Stromal cell of bone marrow (primary cell): ENCODE measurements around the gene RELL1.
"Not testable (repeated sequence)": the region's sequence is repeated elsewhere in the genome, so short reads cannot be mapped to it uniquely, and the experiment has no call there.

Source experiments
- DNase-seq: peaks from one replicate; pipeline ENCODE4 v3.0.0-alpha.2; 2012; ENCODE audit warnings: low read depth

RELL1 gene

GRCh38 chr4:37693030-37693429, 6.9 kb upstream of the RELL1 start:
- DNase-seq, result no peak

DNA sequence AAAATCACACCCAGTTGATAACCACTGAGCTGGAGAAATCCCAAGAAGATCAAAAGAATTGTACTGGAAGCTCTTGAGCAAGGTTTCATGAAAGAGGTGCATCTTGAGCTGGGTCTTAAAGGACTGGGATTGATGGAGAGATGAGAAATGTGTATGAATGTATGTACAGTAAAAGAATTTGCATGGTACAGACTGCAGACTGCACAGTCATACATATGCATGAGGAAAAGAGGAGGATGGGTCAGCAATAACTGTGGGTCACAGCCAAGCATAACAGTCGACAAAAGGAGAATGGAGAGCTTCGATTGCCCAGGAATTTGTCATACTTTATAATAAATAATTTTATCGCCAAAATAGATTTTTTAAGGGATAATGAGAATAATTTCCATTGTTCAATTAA, 4.8 kb upstream of the RELL1 start:
- DNase-seq, result no peak

DNA sequence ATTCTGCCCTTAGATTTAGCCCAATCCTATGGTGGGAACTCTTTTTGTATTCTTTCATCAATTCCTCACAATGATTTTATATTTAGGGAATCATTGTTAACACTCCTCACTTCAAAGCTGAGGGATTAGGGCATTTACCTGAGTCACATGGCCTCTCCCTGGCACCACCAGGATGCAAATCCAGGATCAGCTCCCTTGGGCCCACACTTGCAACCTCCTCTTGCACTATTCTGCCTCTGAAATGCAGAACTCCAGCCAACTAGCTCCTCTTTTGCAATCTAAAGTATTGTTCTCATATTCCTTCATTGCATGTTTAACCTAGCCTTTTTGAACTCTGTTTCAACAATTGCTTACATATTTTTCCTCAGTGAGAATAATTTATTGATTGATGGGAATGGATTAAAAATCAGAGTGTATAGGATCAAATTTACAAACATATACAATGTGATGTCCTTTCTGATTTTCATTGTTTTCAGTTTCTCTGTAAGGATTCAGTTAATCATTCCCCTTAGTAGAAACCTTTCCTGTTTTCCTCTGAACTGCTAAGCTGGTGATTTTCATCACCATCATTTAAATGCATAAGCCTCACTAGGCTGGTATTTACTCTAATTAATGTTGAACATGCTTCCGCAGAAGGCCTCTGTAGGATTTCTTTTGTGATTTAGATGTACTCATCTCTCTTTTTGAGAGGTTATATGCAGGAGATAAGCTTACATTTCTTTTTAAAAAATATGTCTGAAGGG, 3.3 kb upstream of the RELL1 start:
- no peak for DNase-seq

GRCh38 chr4:37687681-37688080, 1.5 kb upstream of the RELL1 start:
- no peak for DNase-seq

DNA sequence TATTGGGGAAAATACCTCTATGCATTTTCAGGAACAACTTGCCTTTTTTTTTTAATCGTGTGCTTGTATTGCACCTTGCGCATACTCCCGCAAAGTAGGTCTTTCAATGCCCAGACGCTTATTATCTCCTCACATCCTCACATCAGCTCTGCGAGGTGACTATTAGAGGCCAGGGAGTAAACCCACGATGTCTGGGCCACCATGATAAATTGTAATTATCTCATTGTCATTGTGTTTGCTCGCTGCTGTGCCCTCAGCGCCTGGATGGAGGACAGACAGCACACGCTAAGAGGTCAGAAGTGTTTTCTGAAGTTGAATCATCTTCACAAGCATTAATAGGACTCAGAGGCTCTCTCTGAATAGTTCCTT, 1.0 kb upstream of the RELL1 start:
- no peak for DNase-seq

- DNase-seq, result no peak
These were observed 278 bp downstream of the RELL1 start for GRCh38 chr4:37685823-37686372.

DNA sequence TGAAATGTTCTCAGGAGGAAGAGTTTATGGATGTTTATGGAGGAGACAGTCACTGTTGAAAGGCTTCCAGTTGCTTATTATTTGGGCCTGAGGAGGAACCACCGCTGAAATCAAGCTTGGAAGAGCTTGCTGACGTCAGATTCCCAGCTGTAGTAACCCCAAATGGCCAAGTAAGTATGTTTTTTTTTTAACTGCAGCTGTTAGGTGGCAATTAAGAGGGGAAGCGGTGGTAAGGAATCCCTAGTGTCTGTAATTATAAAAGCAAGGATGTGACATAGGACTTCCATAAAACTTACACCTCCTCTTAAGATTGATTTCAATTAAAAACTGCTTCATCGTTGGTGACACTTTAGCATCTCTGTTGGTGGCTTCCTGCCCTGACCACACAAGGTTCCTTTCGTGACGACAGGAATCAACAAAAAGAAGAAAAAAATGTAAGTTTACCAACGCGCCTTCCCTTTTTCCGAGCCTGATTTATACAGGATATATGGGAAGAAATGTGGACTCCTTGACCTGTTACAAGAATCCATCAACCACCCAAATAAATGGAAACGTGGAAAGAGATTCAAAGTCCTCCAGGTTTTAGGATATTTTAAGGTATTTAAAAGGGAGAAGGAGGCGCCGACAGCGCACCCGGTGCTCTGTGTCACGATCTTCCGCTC, 884 bp downstream of the RELL1 start:
- peak; percentile 49 for DNase-seq

DNA sequence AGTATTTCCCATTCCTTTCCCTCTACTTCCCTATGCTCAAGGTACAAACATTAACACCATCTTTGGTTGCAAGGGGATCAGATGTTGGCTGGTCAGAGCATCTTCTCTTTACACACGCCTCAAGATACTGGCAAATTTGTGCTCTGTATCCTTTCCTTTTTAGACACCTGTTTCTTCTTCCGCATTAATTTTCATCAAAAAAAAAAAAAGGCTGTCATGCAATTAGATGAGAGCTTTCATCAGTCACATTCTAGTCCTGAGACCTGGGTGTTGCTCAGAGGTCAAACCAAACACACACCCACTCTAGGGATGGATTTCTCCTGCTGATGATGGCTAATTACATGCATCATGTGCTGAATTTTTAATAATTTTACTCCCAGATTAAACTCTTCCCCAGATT, 2.0 kb downstream of the RELL1 start:
- DNase-seq, result no peak

GRCh38 chr4:37682701-37683401, 3.3 kb downstream of the RELL1 start:
- DNase-seq, result no peak

- no peak for DNase-seq
These were observed 6.1 kb downstream of the RELL1 start for GRCh38 chr4:37680089-37680488.

- no peak for DNase-seq
These were observed 6.9 kb downstream of the RELL1 start for GRCh38 chr4:37679301-37679700.

GRCh38 chr4:37678624-37679023, 7.6 kb downstream of the RELL1 start:
- no peak for DNase-seq

- DNase-seq, result no peak
These were observed 10.4 kb downstream of the RELL1 start for GRCh38 chr4:37675587-37676290.

GRCh38 chr4:37674439-37674838, 11.7 kb downstream of the RELL1 start:
- DNase-seq, result no peak

DNA sequence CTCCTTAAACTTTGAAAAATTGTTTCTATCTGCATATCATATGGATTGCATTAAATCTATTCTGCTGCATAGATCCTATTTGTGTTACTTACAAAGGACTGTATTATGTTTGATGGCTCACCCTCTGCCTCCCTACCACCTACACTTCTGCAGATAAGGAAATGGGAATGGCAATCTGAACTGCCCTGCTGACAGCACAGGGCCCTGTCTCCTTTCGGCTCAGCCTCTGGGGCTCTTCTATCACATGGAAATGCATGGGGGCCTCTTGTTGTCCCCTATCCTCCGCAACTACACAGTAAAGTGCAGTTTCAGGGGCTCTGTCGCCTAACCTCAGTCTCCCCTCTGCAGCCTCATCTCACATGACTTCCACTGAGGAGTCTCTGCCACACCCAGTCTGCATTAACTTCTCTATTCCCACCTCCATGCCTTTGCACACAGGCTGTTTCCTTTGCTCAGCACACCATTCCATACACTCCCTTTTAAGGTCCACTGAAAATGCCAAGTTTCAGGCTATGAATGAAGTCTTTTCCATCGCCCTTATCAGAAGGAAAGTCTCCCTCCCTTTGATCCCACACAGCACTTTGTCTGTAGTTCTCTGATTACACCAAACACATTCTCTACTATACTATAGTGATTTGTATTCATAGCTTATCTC, 12.5 kb downstream of the RELL1 start:
- no peak for DNase-seq

DNA sequence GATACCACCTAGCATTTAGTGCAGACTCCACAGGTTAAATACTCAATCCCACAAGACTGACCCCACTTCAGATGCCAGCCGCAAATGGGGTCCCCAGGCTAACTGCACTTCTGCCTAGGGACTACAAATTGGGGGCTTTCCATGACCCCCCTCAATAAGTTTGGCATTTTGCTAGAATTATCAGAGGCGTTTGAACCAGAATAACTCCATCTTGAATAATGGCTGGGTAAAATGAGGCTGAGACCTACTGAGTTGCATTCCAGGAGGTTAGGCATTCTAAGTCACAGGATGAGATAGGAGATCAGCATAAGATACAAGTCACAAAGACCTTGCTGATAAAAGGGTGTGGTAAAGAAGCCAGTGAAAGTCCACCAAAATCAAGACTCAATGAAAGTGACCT, 15.1 kb downstream of the RELL1 start:
- no peak for DNase-seq

GRCh38 chr4:37670249-37670648, 15.9 kb downstream of the RELL1 start:
- no peak for DNase-seq

- not testable (repeated sequence) for DNase-seq
These were observed 17.1 kb downstream of the RELL1 start for GRCh38 chr4:37669124-37669523.

DNA sequence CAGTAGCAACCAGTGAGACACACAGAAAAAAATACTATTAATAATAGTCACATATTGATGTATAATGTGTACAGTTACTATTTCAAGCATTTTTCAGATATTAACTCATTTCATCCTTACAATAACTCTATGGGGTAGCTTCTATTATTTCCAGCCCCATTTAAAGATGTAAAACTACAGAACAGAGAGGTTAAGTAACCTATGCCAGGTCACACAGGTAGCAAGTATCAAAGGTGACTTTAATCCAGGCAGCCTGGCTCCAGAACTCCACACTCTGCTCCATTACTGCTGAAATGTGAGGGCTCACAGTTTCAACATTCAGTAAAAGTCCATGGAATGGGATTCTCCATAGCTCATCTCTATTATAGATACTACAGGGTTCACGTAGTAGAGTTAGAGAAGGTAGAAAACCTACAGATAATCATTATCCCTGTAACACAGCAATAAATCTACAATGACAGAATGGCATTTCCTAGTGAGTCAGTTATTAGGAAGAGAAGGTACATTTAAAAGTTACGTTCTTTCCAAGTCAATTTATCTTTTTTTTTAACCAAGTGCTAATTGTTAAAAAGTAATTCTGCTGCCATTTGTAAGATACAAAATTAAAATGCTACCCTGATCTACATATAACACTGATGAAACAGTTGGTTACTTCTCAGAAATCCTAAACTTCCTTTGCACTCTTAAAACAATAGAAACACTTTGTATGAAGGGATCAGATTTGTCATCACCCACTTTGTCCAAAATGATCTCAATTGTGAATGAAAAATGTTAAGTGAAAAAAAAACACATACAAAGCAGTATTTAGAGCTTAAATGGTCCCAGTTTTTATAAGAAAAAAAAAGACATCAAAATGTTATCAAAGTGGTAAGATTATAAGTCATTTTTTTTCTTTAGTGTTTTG, 18.7 kb downstream of the RELL1 start:
- DNase-seq, result no peak

- DNase-seq, result peak; percentile 50
These were observed 19.5 kb downstream of the RELL1 start for GRCh38 chr4:37666625-37667071.
